NOMO-1 (cell line): ENCODE data around the gene AP2M1.
"Not testable (repeated sequence)": the region's sequence is repeated elsewhere in the genome, so short reads cannot be mapped to it uniquely, and the experiment has no call there.

Experiments used
- DNase-seq, 2 experiments: peaks; one replicate each; lab custom pipeline; 2025; ENCODE audit not compliant: unreplicated experiment in 2 of 2; lab: John Stamatoyannopoulos, UW

The AP2M1 gene

GRCh38 chr3:184174646-184175492, at the start of gene AP2M1:
AP2M1 (plus strand) TSS chr3:184174855; CDS start chr3:184176994, 2,139 bp downstream.
- DNase-seq = peak; percentile 100

GRCh38 chr3:184126006-184126405, 48.6 kb upstream of the AP2M1 start:
- no peak for DNase-seq

- DNase-seq = peak in 1 of 2 experiments; percentile 11
Observed at GRCh38 chr3:184129012-184129411, 45.6 kb upstream of the AP2M1 start.

- no peak for DNase-seq
Observed at GRCh38 chr3:184132945-184133344, 41.7 kb upstream of the AP2M1 start.

- peak; percentile 58 to 80 for DNase-seq
Observed at GRCh38 chr3:184133840-184134745, 40.6 kb upstream of the AP2M1 start.

GRCh38 chr3:184134746-184135148, 39.9 kb upstream of the AP2M1 start:
- DNase-seq = peak in 1 of 2 experiments; percentile 48

GRCh38 chr3:184135149-184135910, 39.3 kb upstream of the AP2M1 start, which contains the start of gene EIF2B5:
EIF2B5 (plus strand) TSS chr3:184135358; CDS start chr3:184135386, 28 bp downstream.
- peak; percentile 92 to 97 for DNase-seq

GRCh38 chr3:184135911-184136260, 38.8 kb upstream of the AP2M1 start:
- DNase-seq = no peak

GRCh38 chr3:184140436-184140835, 34.2 kb upstream of the AP2M1 start:
- no peak for DNase-seq

GRCh38 chr3:184142199-184142598, 32.5 kb upstream of the AP2M1 start:
- no peak for DNase-seq

- DNase-seq = no peak
Observed at GRCh38 chr3:184143327-184143726, 31.3 kb upstream of the AP2M1 start.

- DNase-seq = no peak
Observed at GRCh38 chr3:184144505-184144904, 30.1 kb upstream of the AP2M1 start.

GRCh38 chr3:184145111-184145524, 29.5 kb upstream of the AP2M1 start:
- DNase-seq = no peak

- no peak for DNase-seq
Observed at GRCh38 chr3:184145751-184146270, 28.8 kb upstream of the AP2M1 start.

GRCh38 chr3:184148076-184148475, 26.6 kb upstream of the AP2M1 start:
- no peak for DNase-seq

- DNase-seq = no peak
Observed at GRCh38 chr3:184149123-184149522, 25.5 kb upstream of the AP2M1 start.

GRCh38 chr3:184149770-184150169, 24.9 kb upstream of the AP2M1 start:
- DNase-seq = not testable (repeated sequence)

- DNase-seq = peak; percentile 61 to 62
Observed at GRCh38 chr3:184154885-184155643, 19.6 kb upstream of the AP2M1 start, which contains the start of gene DVL3. DVL3 (plus strand) TSS chr3:184155377; CDS start chr3:184155636, 259 bp downstream.

- DNase-seq = peak; percentile 61 to 62
Observed at GRCh38 chr3:184155644-184156521, 18.8 kb upstream of the AP2M1 start.
